ENCODE measurements around the gene SNED1.

The SNED1 gene

DNA sequence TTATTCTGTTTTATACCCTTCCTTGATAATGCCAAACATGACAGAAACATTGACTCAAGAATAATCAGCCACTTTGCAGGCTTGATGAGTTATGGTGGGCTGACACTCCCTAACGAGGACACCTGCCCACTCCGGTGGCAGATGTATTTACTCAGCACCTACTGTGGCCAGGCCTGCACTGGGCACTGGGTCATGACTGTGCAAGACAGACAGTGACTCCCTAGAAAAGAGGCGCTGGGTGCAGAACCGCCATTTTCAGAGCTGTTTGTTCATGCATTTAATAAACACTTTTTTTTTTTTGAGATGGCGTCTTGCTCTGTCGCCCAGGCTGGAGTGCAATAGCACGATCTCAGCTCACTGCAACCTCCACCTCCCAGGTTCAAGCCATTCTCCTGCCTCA lies 32.5 kb downstream of the SNED1 start:
- no peak for DNase-seq

DNA sequence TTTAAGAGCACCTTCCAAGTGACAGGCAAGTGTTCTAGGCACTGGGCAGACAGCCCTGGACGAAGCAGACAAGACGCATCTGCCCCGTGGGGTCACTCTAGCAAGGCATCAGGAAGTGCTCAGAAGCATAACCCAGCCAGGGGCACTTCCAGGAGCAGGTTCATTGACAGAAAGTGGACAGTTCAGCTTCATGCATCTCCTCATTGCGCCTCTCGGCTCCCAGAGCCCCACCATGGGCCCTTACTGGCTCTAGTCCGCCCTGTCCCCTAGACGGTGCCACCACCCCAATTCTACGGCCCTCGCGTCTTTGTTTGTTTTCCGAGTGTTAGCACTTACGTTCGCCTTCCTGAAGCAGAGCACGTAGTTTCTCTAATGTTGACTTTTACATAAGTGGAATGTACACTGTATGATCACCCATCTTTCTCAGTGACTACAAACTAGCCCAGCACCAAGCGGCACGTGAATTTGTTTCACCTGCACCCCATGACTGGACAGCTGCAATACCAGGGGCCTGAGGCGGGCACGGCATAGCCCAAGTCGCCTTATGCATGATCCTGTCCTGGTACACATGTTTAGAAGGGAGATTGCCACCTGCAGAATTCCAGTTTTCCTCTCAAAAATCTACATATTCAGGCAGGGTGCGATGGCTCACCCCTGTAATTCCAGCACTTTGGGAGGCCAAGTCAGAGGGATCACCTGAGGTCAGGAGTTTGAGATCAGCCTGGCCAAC lies 33.2 kb downstream of the SNED1 start:
- no peak for DNase-seq

DNA sequence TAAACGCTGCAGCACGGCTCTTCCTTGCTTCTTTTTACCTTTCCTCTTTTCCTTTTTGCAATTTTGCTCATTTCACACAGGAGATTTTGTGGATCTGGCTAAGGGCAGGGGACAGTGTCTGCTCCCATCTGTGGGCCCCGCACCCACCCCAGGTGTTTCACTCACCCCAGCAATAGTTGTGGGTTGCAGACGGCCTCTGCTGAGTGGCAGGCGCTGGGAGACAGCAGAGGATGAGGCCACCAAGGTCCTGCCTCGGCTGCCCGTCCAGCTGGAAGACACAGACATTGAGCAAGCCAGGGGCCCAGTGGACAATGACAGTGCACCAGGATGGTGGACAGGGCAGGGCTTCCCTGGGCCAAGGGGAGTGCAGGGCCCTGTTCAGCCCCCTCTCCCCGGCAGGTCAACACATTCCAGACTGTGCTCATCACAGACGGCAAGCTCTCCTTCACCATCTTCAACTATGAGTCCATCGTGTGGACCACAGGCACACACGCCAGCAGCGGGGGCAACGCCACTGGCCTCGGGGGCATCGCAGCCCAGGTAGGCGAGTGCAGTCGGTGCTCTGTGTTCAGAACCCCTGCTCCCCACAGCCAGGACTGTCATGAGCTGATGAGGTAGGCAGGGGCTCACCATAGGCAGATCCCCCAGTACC lies 35.0 kb downstream of the SNED1 start:
- DNase-seq = no peak

DNA sequence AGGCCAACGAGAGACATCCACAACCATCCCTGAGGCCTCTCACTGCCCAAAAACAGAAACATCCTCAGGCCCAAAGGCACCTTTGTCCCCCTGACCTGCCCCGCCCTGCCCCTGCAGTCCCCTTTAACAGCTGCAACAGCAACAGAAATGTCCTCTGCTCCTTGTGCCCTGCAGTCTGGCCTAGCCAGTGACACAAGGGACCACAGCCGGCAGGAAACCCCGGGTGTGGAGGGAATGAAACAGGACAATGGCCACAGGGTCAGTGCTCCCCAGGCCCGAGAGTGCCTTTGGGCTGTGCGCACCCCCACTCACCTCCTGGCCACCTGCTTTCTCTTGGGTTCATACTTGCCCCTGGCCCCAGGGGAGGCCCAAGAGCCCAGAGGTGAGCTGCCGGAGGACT lies 35.6 kb downstream of the SNED1 start:
- no peak for DNase-seq

DNA sequence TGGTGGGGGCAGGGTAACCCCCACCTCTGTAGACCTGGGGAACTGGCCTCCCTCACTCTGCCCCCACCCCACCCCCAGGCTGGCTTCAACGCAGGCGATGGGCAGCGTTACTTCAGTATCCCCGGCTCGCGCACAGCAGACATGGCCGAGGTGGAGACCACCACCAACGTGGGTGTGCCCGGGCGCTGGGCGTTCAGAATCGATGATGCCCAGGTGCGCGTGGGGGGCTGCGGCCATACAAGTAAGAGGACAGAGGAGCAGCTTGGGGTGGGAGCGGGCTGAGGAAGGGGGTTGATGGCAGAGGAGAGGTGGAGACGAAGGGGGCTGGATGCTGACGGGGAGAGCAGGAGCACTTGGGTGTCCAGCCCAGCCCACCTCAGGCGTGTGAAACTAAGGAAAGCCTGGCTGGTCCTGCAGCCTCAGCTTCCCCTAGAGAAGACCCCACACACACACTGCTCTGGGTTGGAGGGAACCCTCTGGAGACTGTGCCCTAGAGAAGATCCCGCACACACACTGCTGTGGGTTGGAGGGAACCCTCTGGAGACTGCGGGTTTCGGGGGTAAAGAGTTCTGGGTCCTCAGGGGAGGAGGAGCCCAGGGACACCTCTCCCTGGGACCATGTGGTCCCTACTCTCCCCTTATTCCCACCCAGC lies 36.2 kb downstream of the SNED1 start:
- no peak for DNase-seq

DNA sequence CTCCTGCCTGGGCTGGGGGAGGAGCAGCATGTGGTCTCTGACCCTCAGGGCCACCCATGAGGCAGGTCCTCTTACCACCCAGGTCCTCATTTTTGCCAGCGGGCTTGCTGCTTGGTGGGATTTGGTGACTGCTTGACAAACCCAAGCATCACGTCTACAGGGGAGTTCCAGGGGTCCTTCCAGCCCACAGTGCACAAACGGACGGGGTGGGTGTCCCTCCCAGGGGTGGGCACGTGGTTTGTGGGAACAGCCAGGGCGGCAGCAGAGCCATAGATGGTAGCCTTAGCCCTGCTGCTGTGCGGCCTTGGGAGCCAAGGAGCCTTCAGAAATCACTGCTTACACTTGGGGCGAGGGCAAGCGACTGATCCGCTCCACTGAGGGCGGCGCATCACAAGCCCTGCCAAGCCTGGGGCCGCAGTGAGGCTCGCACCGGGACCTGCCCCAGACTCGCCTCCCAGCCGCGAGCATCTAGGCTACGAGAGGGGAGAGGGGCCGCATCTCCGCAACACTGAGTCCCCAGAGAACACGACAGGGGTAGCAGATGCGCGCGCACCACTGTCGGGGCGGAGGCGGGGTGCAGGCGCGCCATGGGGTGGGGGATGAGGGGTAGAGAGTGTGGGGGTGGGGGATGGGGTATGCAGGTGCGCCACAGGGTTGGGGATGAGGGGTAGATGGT lies 36.9 kb downstream of the SNED1 start:
- DNase-seq = no peak

DNA sequence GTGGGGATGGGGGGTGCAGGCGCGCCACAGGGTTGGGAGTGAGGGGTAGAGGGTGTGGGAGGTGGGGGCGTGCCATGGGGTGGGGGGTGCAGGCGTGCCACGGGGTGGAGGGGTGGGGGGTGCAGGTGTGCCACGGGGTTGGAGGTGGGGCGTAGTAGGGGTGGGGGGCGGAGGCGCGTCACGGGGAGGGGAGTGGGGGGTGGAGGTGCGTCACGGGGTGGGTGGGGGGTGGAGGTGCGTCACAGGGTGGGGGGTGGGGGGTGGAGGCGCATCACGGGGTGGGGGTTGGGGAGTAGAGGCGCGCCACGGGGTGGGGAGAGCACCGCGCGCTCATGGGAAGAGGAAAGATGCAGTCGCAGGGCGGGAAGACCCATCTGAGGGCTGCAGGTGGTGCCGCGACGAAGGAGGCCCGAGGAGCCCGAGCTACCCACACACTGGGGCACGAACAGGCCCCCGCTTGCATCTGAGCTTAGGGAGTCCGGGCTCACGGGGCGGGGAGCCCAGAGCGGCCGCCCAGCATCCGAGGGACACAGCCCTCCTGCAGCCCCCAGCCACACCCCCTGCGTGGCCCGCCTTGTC lies 37.5 kb downstream of the SNED1 start:
- DNase-seq = no peak

DNA sequence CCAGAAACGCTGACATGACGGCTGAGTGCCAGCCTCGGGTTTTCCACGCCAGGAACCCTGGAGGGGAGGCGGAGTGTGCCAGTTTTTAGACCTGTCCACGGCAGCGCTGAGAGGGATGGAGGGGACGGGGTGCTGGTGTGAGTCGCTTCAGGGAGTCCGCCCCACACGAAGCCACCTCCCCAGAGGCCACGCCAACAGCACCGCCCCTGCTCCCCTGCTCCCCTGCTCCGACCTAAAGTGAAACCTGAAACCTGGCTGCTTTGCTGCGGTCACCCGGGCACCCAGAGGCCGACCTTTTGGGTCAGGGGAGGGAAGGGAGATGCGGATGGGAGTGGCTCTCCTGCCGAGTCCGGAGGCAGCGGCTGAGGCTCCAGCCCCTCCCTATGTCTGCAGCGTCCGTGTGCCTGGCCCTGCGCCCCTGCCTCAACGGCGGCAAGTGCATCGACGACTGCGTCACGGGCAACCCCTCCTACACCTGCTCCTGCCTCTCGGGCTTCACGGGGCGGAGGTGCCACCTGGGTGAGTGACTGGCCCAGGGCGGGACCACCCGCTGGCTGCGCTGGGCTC lies 38.1 kb downstream of the SNED1 start:
- DNase-seq = no peak

DNA sequence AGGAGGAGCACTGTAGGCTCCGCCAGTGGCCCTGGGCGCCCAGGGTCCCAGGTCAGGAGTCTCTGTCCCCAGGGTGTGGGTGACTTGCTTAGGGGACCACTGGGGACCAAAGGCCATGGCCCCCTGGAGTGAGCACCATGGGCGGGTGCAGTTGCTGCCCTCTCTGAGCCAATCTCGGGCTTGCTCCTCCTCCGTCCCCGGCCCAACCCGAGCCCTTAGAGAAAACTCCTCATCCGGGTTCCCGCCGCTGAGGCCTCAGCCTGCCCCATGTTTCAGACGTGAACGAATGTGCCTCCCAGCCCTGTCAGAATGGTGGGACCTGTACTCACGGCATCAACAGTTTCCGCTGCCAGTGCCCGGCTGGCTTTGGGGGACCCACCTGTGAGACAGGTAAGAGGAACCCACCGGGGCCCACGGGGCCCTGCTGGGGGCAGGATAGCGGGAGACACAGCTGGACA lies 38.6 kb downstream of the SNED1 start:
- no peak for DNase-seq

DNA sequence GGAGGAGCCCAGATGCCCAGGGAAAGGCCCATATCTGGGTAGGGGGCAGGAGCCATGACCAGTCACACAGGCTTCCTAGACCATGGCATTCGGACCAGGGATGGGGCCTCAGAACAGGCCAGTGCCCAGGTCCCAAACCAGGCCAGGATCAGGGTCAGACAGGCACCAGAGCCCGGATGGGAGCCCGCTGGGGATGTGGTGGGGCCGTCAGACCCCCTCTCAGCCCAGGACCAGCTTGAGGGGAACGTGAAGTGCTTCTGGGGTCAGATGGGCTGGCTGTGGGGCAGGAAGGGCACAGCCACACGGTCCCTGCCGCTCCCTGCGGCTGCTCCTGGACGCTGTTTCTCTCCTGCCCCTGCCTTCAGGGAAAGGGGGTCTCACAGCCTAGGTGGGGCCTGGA lies 39.1 kb downstream of the SNED1 start:
- DNase-seq = no peak

DNA sequence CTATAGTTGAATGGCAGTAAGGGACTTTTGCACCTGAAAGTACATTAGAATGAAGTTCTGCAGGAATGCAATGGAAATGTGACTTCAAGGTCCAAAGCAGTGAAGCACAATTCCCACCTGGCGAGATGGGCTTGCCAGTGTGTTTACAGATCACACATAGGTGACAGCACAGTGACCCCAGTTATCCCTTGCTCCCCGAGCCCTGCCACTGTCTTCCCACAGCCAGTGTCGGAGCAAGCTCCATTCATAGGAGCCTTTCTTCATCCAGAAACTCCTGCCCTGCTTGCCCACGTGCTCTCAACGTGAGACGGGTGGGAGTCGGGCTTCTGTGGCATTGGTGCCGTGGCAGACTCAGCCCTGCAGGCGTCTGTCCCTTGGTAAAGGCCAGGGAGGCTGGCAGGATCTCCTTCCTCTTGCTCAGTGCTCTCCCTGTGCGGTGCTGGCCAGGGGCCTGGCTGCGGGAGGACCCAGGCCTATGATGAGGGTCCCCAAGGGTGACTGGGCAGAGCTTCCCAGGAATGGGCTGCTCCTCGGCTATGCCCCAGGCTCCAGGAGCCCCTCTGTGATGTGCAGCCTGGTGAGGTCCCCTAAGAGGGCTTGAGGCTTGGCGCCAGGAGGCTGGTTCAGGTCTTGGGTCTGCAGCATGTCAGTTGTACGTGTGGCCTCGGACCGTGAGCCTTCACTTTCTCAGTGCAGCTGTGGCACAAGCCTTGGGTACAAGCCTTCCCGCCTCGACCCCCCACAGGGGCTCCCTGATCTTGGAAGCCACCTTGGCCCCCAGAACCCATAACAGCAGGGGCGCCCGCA lies 40.2 kb downstream of the SNED1 start:
- DNase-seq = no peak

DNA sequence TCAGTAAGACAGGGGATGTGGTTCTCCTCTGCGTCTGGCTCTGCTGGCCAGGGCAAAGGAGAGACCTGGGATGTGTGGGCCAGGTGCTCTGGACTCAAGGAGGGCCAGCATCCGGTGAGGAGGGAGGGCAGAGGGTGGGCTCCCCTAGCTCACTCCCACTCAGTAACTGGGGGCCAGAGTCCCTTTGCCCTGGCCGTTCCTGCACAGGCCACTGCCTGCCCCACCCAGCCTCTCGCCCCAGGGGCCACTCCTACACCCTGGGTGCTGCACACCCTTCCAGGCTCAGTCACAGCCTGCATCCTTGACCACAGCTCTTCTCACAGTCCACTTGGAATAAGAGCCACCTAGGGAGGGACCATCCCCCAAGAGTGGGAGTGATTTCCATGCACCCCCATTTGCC lies 41.0 kb downstream of the SNED1 start:
- no peak for DNase-seq

DNA sequence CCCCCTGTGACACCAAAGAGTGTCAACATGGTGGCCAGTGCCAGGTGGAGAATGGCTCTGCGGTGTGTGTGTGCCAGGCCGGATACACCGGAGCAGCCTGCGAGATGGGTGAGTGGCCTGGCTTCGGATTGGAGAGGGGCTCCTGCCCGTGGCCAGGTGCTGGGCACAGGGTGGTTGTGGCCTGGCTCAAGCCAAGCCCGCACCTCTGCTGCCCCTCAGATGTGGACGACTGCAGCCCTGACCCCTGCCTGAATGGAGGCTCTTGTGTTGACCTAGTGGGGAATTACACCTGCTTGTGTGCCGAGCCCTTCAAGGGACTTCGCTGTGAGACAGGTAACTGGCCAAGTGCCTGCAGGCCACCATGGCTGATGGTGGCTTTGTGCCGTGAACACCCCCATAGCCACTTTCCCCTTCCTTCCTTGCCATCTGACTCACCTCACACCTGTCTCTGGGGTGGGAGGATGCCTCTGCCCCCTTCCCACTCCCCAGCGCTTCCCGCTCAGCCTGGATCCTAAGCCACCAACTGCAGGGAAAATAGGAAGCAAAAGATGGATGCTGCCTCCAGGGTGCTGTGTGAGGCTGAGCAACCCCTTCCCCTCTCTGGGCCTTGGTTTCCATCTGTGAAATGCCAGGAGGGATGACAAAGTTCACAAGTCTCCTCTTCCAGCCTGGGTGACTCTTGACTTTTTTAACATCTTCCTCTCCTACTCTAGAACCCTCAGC lies 41.8 kb downstream of the SNED1 start:
- no peak for DNase-seq

DNA sequence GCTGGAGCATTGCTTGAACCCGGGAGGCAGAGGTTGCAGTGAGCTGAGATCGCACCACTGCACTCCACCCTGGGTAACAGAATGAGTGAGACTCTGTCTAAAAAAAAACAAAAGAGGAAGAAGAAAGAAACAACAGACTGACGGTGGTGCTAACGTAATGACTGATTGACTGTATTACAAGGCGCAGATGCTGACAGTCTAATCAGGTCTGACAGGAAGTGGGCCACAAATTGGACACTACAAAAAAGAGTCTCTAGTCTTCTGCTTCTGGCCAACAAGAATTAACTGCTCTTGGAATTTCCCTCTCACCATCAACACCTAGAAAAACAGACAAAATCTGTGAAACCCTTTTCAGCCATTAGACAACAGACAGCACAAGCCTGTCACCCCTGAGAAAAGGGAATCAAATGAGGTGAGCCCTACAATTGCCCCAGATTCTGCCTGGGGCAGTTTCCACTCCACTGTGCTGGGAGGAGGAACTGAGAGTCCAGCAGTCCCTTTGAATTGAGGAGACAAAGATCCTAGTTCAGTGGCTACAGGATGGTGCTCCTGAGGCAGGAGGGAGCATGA lies 43.3 kb downstream of the SNED1 start:
- no peak for DNase-seq

DNA sequence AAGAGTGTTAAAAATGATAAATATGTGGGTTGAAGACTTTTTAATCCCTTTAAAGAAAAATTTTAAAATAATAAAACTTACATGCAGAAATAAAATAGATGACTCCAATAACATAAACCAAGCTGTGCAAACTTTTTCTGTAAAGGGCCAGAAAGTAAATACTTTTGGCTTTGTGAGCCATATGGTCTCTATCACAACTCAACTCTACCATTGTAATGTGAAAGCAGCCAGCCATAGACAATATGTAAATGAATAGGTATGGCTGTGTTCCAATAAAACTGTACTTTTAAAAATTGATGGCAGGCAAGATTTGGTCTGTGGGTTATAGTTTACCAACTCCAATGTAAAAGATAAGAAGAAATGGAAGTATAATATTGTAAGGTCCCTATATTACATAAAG lies 45.2 kb downstream of the SNED1 start:
- no peak for DNase-seq

DNA sequence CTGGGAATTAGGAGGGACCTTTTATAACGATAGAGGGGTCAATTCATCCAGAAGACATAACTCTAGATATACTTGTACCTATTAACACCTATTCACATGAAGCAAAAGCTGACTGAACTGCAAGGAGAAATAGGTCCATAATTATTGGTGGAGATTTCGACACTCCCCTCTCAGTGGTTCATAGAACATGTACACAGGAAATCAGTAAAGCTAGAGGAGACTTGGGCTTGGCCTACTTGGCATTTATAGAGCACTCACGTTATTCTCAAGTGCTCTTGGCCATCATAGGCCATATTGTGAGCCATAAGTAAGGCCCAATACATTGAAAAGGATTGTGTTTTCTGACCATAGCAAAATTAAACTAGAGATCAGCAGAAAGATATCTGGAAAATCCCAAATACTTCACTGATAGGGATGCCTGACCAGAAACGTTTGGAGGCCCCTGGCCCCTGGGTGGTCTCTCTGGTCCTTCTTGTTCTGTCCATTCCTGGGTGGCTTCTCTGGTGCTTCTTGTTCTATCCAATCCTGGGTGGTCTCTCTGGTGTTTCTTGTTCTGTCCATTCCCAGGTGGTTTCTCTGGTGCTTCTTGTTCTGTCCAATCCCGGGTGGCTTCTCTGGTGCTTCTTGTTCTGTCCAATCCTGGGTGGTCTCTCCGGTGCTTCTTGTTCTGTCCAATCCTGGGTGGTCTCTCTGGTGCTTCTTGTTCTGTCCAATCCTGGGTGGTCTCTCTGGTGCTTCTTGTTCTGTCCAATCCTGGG lies 49.0 kb downstream of the SNED1 start:
- no peak for DNase-seq

DNA sequence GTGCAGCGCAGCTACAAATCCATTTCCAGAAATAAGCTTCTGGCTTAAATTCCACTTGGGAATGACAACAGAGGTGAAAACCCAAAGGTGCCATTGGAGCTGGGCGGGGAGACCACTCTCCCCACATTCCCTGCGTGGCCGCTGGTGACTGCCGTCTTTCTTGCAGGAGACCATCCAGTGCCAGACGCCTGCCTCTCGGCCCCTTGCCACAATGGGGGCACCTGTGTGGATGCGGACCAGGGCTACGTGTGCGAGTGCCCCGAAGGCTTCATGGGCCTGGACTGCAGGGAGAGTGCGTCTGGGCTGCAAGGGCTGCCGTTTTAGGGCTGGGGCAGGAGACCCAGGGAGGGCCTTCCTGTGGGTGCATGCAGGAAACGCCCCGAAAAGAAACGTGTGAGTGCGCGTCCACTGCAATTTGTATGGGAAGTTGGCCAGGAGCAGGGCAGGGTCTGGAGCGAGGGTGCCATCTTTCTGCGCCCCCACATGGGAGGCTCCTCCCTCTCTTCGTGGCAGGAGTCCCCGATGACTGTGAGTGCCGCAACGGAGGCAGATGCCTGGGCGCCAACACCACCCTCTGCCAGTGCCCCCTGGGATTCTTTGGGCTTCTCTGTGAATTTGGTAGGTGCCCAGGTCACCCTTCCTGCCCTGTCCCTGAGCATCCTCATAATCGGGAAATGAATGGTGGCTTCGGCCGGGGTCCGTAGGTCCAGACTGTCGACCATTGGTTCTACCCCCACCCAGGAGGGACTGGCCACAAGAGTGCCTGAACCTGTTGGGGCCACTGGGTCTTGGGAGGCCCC lies 49.9 kb downstream of the SNED1 start:
- DNase-seq = no peak

DNA sequence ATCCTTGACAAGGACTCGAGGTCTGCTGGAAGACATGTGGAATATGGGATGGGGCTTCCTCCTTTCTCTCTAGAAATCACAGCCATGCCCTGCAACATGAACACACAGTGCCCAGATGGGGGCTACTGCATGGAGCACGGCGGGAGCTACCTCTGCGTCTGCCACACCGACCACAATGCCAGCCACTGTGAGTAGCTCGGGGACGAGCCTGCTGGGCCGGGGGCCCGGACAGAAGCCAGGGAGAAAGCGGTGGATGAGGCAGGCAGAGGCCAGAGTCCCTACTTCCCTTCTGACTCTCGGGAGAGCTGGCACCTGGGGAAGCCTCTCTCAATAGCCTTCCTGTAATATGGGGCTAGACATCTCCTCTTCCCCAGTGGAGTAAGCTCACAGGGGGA lies 50.5 kb downstream of the SNED1 start:
- DNase-seq = no peak
